Measurements from ENCODE around the gene ZBTB7C. TPM values are rescaled to one million over a fixed set of nuclear protein-coding genes. Genes with fewer than 3 reads are reported as not detected.

Gene ZBTB7C
- total and polyA plus RNA-seq, 8 donors: 1.7 to 8.7 (median 2.7) TPM

DNA sequence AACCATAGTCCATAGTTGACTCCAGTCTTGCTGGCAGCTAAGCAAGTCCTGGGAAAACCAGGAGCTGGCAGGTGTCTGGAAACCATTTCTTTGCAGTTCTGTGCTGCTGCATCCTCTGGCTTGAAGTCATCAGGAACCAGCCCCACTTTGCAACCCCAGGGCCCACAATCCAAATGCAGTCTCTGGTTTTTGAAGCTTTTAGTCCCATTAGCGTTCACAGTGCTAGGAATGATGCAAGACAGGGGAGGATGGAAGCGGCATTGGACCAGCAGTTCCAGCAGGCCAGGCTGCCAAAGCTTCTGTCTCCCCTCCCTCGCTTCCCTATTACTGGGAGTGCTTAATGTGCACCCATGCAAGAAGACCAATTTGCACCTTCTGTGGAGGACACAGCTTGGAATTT is 106.4 kb downstream of the ZBTB7C start:
- ATAC-seq (no peak), DNase-seq (no peak)
- Histone ChIP-seq H3K4me3 (no peak overlapping the region), H3K9me3 (no peaks in the 10 kb centered on the region), H3K27ac (no peak overlapping the region), H3K4me1 (peaks cover 0 to 8% of the 10 kb centered on the region in 2 donors), H3K27me3 (no peaks in the 10 kb centered on the region), H3K36me3 (no peaks in the 10 kb centered on the region)
- TF ChIP-seq, protein P1, sequence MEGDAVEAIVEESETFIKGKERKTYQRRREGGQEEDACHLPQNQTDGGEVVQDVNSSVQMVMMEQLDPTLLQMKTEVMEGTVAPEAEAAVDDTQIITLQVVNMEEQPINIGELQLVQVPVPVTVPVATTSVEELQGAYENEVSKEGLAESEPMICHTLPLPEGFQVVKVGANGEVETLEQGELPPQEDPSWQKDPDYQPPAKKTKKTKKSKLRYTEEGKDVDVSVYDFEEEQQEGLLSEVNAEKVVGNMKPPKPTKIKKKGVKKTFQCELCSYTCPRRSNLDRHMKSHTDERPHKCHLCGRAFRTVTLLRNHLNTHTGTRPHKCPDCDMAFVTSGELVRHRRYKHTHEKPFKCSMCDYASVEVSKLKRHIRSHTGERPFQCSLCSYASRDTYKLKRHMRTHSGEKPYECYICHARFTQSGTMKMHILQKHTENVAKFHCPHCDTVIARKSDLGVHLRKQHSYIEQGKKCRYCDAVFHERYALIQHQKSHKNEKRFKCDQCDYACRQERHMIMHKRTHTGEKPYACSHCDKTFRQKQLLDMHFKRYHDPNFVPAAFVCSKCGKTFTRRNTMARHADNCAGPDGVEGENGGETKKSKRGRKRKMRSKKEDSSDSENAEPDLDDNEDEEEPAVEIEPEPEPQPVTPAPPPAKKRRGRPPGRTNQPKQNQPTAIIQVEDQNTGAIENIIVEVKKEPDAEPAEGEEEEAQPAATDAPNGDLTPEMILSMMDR (IDR thresholded peaks at IDR 0.05): no peak
- intact Hi-C loops (cut with DNase I): no loop called here

DNA sequence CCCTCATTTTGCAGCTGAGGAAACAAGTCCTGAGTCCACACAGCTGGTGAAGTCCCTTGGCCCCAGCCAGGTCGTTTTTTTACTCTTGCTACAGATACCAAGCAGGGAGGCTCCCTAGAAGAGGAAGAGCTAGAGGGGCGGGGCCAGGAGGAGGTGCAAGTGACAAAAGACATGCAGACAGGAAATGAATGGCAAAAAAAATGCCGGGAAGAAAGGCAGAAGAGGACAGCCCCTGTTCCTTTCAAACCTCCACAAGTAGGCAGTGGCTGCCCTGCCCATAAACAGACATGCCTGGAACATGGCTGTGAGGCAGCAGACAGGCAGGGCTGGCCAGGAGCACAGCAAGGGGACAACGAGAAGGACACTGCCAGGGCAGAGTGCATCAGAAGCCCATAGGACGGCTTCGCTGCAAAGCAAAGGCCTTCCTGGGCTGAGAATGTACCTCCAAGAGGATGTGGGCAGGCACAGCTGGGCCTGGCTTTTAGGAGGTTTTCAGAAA is 108.7 kb downstream of the ZBTB7C start:
- Histone ChIP-seq H3K4me3 (no peak overlapping the region), H3K9me3 (no peaks in the 10 kb centered on the region), H3K27ac (no peak overlapping the region), H3K36me3 (no peaks in the 10 kb centered on the region), H3K27me3 (no peaks in the 10 kb centered on the region), H3K4me1 (peaks cover 0 to 8% of the 10 kb centered on the region in 2 donors)
- TF ChIP-seq, protein P1 (IDR thresholded peaks at IDR 0.05): no peak
- intact Hi-C loops (cut with DNase I): no loop called here
- DNase-seq (peak in 1 of 4 donors; percentile 6), ATAC-seq (peak; percentile 56)

DNA sequence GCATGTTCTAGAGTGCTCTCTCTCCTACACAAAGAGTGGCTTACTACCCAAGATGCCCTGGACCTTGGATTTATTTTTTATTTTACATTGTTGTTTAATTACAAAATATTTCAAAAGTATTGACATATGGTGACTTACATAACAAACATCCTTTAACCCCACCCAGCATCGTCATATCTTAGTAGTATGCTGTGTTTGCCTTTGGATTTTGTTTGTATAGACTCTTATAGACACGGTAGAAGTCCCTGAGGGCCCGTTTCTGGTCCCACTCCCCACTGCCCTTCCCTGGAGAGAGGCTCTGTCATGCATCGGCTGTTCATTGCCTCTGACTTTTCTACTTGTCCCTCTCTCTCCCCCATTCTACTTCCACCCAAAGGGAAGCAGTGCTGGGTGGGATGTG is 112.0 kb downstream of the ZBTB7C start:
- peaks cover 0 to 8% of the 10 kb centered on the region in 2 donors for H3K4me1 ChIP-seq
- intact Hi-C loops (cut with DNase I): no loop called here
- no peak for ATAC-seq

DNA sequence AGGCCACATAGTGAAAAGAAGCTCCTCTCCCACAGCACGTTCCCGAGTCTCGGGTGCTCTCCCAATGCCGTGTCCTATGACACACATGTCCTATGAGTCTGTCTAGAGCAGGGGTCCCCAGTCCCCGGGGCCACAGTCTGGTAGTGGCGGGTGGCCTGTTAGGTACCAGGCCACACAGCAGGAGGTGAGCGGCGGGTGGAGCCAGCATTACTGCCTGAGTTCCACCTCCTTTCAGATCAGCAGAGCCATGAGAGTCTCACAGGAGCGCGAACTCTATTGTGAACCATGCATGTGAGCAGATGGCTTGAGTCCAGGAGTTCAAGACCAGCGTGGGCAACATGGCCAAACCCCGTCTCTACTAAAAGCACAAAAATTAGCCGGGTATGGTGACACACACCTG is 112.6 kb downstream of the ZBTB7C start:
- ATAC-seq (no peak), DNase-seq (no peak)
- intact Hi-C loops (cut with DNase I): no loop called here

More for the DNA sequence above, 112.0 kb downstream of the ZBTB7C start:
- no peak for DNase-seq
- Histone ChIP-seq H3K27ac (no peak overlapping the region), H3K36me3 (no peaks in the 10 kb centered on the region), H3K9me3 (no peaks in the 10 kb centered on the region), H3K4me3 (no peak overlapping the region), H3K27me3 (no peaks in the 10 kb centered on the region)
- TF ChIP-seq, protein P1 (IDR thresholded peaks at IDR 0.05): no peak

DNA sequence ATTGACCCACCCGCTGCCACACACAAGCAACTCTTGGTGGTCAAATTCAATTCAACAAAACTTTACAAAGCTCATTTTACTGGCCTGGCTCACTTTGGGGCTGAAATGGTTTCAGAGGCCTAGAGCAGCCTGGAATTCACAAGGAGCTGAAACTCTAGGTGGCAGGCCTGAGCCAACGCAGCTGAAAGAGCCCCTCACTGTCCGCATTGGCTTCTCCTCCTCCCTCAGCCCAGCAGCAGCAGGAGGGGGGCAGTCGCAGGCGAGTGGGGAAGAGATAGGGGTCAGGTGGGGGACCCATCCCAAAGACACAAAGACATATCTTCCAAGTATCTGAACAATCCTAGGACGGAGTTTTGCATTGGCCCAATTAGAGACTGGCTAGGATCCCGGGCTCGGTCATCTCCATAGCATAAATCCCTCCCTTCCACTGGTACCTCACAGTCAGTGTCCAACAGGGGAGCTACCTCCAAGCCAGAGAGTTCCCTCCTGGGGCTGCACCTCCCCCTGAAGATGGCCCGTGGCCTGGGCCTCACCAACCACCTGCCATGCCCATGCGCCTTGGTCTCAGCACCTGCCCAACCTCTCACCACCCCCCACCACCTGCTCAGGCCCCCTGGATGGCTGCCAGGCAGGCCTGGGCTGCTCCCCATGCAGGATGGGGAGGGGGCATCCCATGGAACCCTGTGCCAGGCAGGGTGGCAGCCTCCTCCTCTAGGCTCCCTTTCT is 113.4 kb downstream of the ZBTB7C start:
- Histone ChIP-seq H3K27ac (no peak overlapping the region), H3K4me3 (no peak overlapping the region), H3K36me3 (no peaks in the 10 kb centered on the region), H3K9me3 (no peaks in the 10 kb centered on the region), H3K4me1 (peaks cover 0 to 7% of the 10 kb centered on the region in 2 donors), H3K27me3 (no peaks in the 10 kb centered on the region)
- intact Hi-C loops (cut with DNase I): no loop called here
- TF ChIP-seq, protein P1 (IDR thresholded peaks at IDR 0.05): peak in 1 of 2 donors; percentile 11
- no peak for ATAC-seq
- DNase-seq: peak in 1 of 4 donors; percentile 35

More for the DNA sequence above, 112.6 kb downstream of the ZBTB7C start:
- H3K27ac ChIP-seq: no peak overlapping the region
- no peak overlapping the region for H3K4me3 ChIP-seq
- peaks cover 0 to 8% of the 10 kb centered on the region in 2 donors for H3K4me1 ChIP-seq
- TF ChIP-seq, protein P1 (IDR thresholded peaks at IDR 0.05): no peak
- no peaks in the 10 kb centered on the region for H3K9me3 ChIP-seq
- no peaks in the 10 kb centered on the region for H3K27me3 ChIP-seq
- H3K36me3 ChIP-seq: no peaks in the 10 kb centered on the region

Data from left lung (tissue), 10 donors.